ENCODE data around the gene BIRC5.

Gene BIRC5

DNA sequence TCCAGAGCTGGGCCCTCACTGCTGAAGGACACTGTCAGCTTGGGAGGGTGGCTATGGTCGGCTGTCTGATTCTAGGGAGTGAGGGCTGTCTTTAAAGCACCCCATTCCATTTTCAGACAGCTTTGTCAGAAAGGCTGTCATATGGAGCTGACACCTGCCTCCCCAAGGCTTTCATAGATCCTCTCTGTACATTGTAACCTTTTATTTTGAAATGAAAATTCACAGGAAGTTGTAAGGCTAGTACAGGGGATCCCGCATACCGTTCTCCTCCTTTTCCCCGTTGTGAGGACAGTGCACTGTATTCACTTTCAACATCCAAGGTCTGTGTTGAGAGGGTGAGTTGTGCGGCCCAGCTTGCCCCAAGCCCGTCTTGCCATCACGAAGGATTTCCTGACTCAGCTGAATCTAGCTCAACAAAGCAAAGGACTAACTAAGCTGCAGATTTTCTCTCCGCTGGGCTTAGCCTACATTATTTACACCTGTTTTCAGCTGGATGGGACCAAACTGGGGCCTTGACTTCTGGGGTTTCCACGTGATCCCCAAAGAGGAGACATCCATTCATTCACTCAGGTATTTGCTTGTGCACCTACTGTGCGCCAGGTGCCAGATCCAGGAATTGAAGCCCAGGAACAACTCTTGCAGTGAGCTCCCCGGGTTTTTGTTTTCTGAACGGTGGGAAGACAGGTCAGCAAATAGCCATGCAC is 12.2 kb downstream of the BIRC5 start:
- no peak for DNase-seq

DNA sequence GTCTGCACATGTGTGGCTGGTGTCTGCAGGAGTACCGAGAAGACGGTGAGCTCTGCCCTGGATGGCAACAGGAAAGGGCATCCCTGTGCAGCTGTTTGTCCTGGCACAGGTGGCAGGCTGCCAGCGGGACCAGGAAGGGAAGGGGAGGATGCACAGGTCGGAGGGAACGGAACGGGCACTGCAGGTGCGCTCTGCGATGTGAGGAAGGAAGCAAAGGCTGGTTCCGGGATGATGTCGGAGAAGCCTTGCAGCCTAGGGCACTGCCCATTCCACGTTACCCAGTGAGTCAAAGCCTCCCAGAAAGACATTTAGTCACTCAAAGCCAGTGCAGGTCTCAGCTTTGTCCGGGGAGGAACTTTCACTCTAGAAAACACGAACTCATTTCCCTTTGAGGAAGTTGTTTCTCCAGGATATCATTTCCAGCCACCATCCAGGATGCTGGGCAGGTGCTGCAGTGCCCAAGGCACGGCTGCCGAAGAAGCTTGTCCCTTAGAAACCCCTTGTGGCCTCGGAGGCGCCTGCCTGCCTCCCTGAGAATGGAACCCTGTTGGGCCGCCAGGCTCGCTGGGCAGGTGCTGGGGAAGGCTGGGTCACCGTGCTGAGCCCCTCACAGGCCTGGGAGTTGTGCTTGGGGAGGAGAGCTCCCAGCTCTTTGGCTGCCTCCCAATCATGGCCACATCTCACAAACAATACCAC is 12.9 kb downstream of the BIRC5 start:
- no peak for DNase-seq

DNA sequence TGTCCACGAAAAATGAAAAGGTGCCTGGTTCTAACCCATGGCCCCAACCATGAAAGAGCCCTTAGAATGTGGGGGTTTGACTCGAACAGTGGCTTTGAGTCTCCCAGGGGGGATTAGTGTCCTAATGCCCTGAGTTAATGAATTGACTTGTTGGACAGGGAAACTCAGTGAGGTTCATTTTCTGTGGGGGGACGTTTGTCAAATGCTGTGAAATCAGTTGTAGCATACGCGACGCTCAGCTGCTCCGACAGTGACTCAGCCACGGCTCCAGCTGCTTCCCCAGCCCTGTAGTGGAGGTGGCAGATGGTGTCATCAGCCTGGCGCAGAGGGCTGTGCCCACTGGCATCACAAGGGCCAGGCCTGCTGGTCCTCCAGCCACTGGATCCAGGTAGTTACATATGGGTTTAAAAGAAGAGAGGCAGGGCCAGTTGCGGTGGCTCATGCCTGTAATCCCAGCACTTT is 13.4 kb downstream of the BIRC5 start:
- no peak for DNase-seq

DNA sequence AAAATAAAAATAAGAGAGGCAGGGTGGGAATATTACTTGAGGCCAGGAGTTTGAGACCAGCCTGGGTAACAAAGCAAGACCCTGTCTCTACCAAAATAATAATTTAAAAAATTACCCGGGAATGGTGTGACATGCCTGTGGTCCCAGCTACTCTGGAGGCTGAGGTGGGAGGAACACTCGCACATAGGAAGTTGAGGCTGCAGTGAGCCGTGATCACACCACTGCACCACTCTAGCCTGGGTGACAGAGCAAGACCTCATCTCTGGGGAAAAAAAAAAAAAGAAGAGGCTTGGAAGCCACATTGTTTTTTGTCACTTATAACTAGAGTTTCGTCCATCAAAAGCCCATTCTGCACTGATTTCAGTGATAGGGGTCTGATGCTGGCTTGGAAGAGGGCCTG is 14.1 kb downstream of the BIRC5 start:
- no peak for DNase-seq

- no peak for DNase-seq
Measured at GRCh38 chr17:78230252-78230962, 16.4 kb downstream of the BIRC5 start.

DNA sequence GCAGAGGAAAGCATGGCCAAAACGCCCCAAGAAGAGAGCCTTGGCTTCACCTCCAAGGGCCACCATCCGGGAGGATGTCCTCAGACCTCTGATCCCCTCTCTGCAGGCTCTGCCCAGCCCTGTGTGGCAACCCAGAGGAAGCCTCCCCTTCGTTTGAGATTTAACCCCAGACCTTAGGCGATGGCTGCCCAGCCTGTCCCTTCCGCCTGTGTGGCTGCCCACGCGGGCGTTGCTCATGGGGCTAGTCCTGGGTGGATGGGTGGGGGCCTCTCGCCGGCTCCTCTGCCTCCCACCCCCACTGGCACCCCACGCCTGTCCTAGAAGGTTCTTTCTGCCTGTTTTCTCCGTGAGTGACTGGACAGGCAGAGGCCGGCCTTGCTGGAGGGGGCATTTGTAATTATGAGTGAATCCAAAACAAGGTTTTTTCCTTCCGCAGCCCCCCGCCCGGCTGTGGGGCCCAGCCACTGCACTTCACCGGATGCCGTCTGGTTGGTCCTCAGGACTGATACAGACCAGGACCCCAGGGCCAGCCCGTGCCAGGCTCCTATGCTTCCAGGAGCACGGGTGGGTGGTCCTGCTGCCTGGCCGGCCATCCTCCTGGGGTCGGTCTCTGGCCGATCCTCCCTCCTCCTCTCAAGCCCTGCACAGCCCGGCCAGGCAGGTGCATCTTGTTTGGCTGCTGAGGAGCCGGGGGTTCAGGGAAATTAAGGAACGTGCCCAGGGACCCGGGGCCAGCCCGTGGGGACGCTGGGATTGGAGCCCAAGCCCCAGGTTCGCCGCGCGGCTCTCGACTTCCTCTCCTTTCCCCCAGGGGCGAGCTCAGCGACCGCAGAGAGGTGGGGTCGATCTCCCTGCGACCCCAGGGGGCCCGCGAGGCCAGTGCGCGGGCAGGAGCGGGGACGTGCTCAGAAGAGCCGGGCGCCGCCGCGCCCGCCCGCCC is 17.2 kb downstream of the BIRC5 start, which contains the start of gene TMEM235:
Gene TMEM235, plus strand, starts transcription at position 636 of the 940 bp plus-strand sequence. CDS start 393 bp downstream, outside the sequence.
- DNase-seq, result peak; percentile 30

DNA sequence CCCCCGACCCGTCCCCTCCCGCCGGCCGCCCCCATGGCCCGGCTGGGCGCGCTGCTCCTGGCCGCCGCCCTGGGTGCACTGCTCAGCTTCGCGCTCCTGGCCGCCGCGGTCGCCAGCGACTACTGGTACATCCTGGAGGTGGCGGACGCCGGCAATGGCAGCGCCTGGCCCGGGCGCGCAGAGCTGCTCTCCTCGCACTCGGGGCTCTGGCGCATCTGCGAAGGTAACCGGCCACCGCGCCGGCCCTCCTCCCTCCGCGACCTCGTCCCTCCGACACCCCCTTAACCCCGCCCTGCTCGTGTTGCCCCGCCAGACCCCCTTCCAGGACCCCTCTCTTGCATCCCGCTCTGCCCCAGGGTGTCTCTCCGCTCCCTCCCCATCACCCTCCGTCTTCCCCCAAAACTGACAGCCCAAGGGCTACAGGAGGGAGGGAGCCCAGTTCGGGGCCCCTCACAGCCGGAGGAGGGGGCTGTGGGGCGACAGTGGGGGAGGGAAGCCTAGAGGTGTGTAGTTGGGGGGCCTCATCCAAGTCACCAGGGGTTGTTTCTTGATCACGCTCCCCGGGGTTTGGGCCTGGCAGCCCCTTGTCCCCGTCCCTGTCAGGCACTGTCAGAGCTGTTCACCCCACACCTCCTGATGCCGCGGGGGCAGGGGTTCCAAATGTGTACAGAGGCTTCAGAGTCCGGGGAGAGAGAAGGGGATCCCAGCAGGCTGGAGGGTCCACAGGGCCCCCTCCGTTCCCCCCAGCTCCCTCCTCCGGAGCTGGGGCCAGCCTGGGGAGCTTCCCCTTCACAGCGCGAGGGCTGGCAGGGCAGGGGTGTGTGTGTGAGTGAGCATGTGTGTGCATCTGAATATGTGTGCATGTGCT is 18.2 kb downstream of the BIRC5 start:
- peak; percentile 36 for DNase-seq

GRCh38 chr17:78232859-78233173 is 18.8 kb downstream of the BIRC5 start:
- DNase-seq, result no peak

DNA sequence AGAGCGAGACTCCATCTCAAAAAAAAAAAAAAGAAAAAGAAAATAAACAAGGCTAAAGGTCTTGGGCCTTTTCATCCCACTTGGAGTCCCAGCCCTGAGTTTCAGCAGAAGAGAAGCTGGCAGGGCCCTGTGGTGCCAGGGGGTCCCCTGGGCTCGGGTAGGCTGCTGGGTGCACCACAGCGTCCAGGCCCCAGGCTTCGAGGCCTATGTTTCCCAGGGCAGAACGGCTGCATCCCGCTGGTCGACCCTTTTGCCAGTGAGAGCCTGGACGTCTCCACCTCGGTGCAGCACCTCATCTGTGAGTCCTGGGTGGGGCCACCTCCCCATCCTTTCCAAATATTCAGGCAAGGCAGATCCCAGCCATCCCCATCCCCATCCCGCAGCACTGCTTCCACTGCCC is 19.6 kb downstream of the BIRC5 start:
- DNase-seq, result peak; percentile 25

DNA sequence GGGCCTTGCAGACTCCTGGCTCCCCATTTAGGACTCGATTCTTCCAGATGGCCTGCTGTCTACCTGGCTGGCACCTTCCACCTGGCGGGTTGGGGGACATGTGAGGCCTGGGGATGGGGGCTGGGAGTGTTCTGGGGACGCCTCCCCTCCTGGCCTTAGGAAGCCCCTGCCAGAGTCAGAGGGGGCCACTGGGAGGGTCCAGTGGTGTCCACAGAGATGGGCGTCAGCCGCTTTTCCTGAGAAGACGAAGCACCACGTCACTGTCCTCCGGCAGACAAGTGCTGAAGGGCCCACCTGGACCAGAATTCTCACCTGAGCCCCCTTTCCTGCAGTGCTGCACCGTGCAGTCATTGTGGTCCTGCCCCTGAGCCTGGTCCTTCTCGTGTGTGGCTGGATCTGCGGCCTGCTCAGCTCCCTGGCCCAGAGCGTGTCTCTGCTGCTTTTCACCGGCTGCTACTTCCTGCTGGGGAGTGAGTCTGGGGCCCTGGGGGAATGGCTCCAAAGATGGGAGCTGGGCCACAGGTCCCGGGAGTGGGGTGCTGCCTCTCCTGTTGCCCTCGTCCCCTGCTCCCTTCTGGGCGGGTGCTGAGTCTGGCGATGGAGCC is 20.3 kb downstream of the BIRC5 start:
- no peak for DNase-seq

DNA sequence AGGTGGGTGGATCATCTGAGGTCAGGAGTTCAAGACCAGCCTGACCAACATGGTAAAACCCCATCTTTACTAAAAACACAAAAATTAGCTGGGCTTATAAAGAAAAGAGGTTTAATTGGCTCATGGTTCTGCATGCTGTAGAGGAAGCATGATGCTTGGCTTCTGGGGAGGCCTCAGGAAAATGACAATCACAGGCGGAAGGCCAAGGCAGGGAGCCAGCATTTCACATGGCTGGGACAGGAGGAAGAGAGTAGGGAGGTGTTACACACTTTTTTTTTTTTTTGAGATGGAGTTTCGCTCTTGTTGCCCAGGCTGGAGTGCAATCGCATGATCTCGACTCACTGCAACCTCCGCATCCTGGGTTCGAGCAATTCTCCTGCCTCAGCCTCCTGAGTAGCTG is 21.0 kb downstream of the BIRC5 start:
- peak; percentile 63 for DNase-seq

GRCh38 chr17:78235885-78236284 is 21.8 kb downstream of the BIRC5 start:
- DNase-seq, result peak; percentile 24

GRCh38 chr17:78236362-78237127 is 22.5 kb downstream of the BIRC5 start:
- DNase-seq, result peak; percentile 34

- DNase-seq, result peak; percentile 71
Measured at GRCh38 chr17:78237401-78238012, 23.5 kb downstream of the BIRC5 start.

DNA sequence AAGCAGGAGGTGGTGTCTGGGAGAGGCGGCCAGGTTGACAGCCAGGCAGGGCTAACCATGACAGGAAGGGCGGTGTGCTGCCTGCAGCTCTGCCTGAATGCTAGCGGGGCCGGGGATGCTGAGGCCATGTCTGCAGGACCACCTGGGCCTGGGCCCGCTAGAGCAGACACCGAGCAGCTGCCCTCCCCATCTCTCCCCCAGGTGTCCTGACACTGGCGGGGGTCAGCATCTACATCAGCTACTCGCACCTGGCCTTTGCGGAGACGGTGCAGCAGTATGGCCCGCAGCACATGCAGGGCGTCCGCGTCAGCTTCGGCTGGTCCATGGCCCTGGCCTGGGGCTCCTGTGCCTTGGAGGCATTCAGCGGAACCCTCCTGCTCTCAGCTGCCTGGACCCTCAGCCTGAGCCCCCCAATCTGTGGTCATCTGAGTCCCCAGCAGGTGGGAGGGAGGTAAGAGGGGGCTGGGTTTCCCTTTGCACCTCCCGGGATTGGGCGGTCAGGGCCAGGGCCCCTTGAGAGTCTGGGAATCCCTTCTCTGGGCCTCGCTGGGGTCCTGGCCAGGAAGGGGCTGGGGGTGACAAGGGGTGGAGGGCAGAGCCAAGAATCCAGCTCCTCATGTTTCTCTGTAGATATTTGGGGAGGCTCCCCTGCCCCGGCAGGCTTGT is 24.9 kb downstream of the BIRC5 start:
- DNase-seq, result peak; percentile 22

- no peak for DNase-seq
Measured at GRCh38 chr17:78239489-78239931, 25.5 kb downstream of the BIRC5 start.

DNA sequence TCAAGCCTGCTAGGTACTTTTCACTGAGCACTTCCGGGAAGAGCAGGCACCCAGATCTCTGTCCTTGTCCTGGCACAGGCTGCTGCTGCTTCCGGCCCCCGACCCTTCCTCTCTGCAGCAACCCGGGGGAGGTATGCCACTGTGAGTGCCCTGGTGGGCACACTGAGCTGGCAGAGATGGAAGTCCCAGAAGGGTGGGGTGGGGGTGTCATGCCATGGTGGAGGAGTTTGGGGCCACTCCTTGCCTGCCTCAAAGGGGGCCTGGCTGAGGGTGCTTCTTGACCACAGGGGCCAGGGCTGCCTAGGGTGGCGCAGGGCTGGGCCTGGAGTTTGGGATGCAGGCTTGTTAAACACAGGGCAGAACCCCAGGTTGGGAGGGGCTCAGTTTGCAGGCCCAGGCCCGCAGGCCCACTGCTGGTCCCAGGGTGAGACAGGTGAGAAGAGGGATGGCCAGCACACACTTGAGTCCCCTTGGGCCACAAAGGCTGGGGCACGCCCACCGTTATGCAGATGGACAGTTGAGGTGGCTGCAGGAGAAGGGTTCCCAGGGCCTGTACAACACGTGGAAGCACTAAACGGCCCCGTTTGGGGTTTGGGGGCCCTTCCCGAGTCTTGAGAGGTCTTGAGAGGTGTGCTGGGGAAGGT is 26.1 kb downstream of the BIRC5 start:
- peak; percentile 19 for DNase-seq

DNA sequence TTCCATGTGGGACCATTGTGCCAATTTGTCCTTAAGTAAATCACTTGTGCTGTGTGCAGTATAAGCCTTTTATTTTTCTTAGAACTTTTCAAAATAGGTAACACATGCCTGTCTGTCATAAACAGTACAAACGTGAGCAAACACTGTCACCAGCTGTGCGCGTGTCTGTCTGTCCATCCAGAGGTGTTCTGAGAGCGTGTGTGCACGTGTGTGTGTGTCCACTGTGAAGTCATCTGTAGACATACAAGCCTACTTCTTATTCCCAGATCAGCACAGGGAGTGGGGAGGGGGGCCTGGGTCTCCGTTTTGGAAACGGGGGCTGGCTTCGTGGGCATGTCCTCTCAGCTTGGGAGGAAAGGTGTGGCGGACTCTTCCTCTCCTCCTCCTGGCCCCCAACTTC is 26.8 kb downstream of the BIRC5 start:
- DNase-seq, result no peak

Data from left hindlimb (tissue), 1 donor.